GM19463 (cell line): ENCODE measurements around the gene KBTBD6.
"Not testable (repeated sequence)": the region's sequence is repeated elsewhere in the genome, so short reads cannot be mapped to it uniquely, and the experiment has no call there.

Source experiments
- ATAC-seq: cut with Tn5 transposase; IDR thresholded peaks from one replicate; pipeline ENCODE4 v1.9.1; 2021; ENCODE audit warnings: mild to moderate bottlenecking, moderate library complexity; ENCODE audit not compliant: unreplicated experiment

The KBTBD6 gene

GRCh38 chr13:41136396-41137031 lies 3.9 kb upstream of the KBTBD6 start:
- ATAC-seq, result no peak

DNA sequence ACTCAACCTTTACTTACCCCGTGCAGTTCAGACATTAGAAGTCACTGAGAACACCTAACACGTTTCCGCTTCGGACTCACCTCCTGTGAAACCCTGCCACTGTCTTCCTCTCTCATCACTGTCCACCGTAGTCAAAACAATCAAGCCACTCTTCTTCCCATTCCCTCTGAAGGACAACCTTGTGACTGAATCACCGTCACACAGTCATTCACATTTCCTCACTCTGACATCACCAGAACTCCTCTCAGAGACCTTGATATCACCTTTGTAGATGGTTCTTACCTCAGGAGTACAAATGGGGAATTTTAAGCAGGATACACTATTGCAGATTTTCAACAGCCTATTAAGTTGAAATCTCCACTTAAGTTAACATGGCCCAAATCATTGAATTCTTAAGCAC lies 1.3 kb upstream of the KBTBD6 start:
- ATAC-seq, result no peak

GRCh38 chr13:41131660-41132511 lies 716 bp downstream of the KBTBD6 start:
- ATAC-seq, result peak; percentile 12

GRCh38 chr13:41131189-41131588 lies 1.4 kb downstream of the KBTBD6 start:
- not testable (repeated sequence) for ATAC-seq

GRCh38 chr13:41130356-41130755 lies 2.2 kb downstream of the KBTBD6 start:
- ATAC-seq, result no peak

GRCh38 chr13:41127701-41128100 lies 4.9 kb downstream of the KBTBD6 start:
- ATAC-seq, result no peak

- no peak for ATAC-seq
These were observed 9.8 kb downstream of the KBTBD6 start for GRCh38 chr13:41122838-41123237.

DNA sequence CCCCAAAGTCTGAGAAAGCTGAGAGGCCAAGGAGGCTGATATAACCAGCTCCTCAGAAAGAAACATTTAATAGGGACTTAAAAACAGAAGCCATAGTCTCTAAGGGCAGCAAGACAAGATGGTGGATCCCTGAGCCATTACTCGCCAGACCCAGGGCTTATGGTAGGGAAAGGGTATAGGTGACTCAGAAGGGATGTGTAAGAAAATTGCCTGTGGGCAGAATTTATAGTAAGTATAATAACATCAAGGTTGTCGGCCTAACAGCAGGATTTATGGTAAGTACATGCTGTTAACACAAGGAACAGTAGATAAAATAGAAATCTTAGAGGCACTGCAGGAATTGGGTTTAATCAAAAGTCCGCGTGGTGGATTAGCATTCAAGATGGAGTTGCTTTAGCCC lies 14.7 kb downstream of the KBTBD6 start:
- ATAC-seq, result no peak

DNA sequence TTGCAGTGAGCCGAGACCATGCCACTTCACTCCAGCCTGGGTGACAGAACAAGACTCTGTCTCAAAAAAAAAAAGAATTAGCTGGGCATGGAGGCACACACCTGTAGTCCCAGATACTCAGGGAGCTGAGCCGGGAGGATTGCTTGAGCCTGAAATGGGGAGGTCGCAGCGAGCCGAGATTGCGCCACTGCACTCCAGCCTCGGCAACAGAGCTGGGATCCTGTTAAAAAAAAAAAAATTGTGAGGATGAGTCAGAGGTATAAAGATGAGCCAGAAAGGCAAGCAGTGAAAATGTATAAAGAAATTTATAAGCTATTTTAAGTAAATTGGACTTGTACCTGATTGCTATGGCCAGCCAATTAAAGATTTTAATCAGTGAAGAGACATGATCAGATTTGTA lies 21.1 kb downstream of the KBTBD6 start:
- no peak for ATAC-seq

DNA sequence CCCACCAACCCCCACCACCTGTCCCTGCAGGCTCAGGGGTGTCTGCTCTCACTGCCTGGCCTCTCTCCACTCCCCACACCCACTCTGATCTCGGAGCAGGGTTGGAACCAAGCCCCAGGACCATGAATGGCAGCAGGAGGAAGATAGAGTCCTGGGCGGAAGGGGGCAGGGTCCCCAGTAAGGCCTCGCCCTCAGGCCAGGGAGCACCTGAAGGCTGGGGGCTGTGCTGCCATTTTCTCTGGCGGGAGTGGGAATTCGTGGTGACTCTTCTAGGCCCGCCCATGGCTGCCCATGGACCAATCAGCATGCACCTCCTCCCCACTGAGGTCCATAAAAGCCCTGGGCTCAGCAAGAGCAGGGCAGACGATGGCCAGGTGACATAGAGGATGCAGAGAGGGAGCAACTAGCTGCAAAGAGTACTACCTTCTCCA lies 25.0 kb downstream of the KBTBD6 start:
- no peak for ATAC-seq

GRCh38 chr13:41107104-41107571 lies 25.5 kb downstream of the KBTBD6 start:
- ATAC-seq, result no peak

DNA sequence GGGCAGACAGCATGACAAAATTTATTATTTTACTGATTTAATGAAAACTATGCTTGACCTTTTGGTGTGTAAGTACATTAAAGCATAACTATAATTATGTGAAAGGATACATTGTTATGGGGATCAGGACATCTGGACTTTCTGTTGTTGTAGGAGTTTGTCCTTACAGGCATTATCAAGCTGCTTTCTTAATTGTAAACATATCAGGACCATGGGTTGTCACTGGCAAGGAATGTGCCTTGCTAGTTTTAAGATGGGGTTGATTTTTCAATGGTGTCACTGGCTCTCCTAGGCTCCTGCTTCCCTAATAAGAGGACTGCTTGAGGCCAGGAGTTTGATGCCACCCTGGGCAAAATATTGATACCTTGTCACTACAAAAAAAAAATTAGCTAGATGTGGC lies 32.6 kb downstream of the KBTBD6 start:
- ATAC-seq, result no peak

GRCh38 chr13:41098761-41099160 lies 33.8 kb downstream of the KBTBD6 start:
- ATAC-seq, result no peak

GRCh38 chr13:41095681-41096080 lies 36.9 kb downstream of the KBTBD6 start:
- ATAC-seq, result not testable (repeated sequence)

GRCh38 chr13:41085961-41086585 lies 46.5 kb downstream of the KBTBD6 start:
- no peak for ATAC-seq

DNA sequence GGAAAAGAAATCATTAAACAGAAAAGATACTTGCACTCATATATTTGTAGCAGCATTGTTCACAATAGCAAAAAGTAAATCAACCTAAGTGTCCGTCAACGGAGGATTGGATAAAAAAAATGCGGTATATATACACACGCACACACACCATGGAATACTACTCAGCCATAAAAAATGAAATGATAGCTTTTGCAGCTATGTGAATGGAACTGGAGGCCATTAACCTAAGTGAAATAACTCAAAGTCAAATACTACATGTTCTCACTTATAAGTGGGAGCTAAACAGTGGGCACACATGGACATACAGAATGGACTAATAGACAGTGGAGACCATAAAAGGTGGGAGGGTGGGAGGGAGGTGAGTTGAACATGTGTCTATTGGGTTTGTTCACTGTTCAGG lies 52.9 kb downstream of the KBTBD6 start:
- ATAC-seq, result no peak
